Nephron (organoid): ENCODE results near the gene MROH7.
A peak's percentile ranks its signal among the peaks of the same experiment; 100 is the strongest.

Source experiments
- H3K27ac Mint-ChIP-seq, 3 experiments: 2 replicates each; pipeline ENCODE4 v1.8.0; 2020; ENCODE audit warnings: mixed read lengths in 3 of 3, mild to moderate bottlenecking in 2 of 3, moderate library complexity in 1 of 3
- H3K27me3 Mint-ChIP-seq: 2 replicates; pipeline ENCODE4 v1.8.0; 2021; ENCODE audit warnings: low read depth, mild to moderate bottlenecking, moderate library complexity, mixed read lengths
- H3K36me3 Mint-ChIP-seq: 2 replicates; pipeline ENCODE4 v1.8.0; 2020; ENCODE audit warnings: low read depth, mixed read lengths
- H3K4me1 Mint-ChIP-seq: 2 replicates; pipeline ENCODE4 v1.8.0; 2020; ENCODE audit warnings: mixed read lengths
- H3K4me3 Mint-ChIP-seq, 3 experiments: 2 replicates each; pipeline ENCODE4 v1.8.0; 2020; ENCODE audit warnings: mild to moderate bottlenecking in 3 of 3, mixed read lengths in 3 of 3, moderate library complexity in 2 of 3
- H3K9me3 Mint-ChIP-seq: 2 replicates; pipeline ENCODE4 v1.8.0; 2020; ENCODE audit warnings: mixed read lengths
- TF ChIP-seq, protein P1 (sequence below), 3 experiments: fragments of 200-600 bp; sonication (generic); IDR thresholded peaks; one replicate each; pipeline ENCODE4 v1.5.0; 2021; ENCODE audit warnings: antibody characterized with exemption in 3 of 3; ENCODE audit not compliant: unreplicated experiment in 3 of 3

Gene MROH7

DNA sequence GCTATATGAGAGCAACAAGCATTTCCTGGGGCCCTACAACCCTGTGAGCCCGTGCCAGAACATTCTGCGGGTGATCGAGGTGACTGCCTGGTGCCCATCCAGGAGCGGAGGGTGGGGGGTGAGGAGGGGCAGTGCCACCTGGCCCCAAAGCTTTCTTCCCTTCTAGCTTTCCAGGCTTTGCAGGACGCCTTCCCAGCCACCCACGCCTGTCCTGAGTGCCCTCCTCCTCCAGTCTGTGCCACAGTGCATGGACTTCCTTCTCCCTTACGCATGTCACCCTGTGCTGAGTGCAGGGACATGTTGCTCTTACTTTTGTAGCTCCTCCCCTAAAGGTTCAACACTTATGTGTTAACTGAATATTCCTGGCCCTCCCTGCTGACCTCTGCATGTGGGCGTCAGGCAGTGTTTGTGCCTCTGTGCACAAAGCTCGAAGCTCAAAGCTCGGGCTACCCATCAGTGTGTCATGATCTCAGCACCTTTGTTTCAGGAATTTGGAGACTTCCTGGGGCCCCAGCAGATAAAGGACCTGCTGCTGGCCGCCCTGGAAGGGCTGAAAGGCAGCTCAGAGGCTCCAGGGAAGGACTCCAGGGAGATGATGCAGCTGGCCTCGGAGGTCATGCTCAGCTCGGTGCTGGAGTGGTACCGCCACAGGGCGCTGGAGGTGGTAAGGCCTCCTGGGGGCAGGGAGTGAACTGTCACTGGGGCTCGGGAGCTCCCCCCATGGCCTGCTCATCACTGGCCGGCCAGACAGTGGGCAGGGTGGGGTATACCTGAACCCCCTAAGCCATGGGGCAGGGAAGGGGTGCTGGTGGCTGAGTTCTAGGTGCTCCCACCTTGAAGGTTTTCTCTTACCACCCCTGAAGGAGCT is 37.4 kb downstream of the MROH7 start:
- TF ChIP-seq, protein P1, sequence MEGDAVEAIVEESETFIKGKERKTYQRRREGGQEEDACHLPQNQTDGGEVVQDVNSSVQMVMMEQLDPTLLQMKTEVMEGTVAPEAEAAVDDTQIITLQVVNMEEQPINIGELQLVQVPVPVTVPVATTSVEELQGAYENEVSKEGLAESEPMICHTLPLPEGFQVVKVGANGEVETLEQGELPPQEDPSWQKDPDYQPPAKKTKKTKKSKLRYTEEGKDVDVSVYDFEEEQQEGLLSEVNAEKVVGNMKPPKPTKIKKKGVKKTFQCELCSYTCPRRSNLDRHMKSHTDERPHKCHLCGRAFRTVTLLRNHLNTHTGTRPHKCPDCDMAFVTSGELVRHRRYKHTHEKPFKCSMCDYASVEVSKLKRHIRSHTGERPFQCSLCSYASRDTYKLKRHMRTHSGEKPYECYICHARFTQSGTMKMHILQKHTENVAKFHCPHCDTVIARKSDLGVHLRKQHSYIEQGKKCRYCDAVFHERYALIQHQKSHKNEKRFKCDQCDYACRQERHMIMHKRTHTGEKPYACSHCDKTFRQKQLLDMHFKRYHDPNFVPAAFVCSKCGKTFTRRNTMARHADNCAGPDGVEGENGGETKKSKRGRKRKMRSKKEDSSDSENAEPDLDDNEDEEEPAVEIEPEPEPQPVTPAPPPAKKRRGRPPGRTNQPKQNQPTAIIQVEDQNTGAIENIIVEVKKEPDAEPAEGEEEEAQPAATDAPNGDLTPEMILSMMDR (IDR thresholded peaks at IDR 0.05; ENCODE audit: unreplicated experiment in 3 of 3): no peak
- Mint-ChIP-seq H3K27me3 (no peaks in the 10 kb centered on the region), H3K9me3 (no peaks in the 10 kb centered on the region), H3K4me1 (peaks cover 3% of the 10 kb centered on the region), H3K4me3 (no peak overlapping the region), H3K27ac (no peak overlapping the region), H3K36me3 (no peaks in the 10 kb centered on the region)

DNA sequence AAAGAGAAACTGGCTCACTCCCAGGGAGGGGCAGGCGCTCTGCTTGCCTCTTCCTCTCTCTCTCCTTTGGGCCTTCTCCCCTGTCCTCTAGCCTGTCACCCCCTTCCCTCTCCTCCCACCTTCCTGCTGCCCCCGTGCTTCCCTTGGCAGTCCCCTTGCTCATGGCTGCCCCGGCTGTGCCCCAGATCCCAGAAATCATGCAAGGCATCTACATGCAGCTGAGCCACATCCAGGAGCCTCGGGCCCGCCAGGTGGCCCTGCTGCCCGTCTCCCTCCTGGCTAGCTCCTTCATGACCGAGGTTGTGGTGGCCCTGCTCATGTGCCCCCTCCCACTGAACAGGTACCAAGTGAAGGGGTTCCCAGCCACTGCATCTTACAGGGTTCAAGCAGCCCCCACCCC is 38.1 kb downstream of the MROH7 start:
- Mint-ChIP-seq H3K9me3 (no peaks in the 10 kb centered on the region), H3K27me3 (no peaks in the 10 kb centered on the region), H3K36me3 (no peaks in the 10 kb centered on the region), H3K4me1 (peaks cover 3% of the 10 kb centered on the region), H3K27ac (no peak overlapping the region), H3K4me3 (no peak overlapping the region)
- TF ChIP-seq, protein P1 (IDR thresholded peaks at IDR 0.05; ENCODE audit: unreplicated experiment in 3 of 3): no peak

DNA sequence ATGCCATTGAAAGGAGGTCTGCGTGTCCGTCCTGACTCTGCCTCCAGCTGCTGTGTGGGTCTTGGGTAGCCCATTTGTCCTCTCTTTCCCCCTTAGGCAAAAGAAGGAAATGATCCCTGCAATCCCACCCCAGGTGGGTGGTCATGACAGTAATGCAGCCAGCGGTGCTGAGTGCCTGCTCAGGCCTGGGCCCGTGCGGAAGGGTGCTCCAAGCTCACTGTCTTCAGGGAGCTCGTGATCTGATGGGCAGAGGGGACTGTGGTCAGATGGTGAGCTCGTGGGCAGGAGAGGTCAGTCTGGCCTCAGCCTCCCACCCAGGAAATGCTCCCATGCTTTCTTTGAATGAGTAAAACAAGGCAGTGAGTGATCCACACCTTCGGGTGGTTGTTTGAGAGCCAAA is 38.8 kb downstream of the MROH7 start:
- Mint-ChIP-seq H3K27ac (no peak overlapping the region), H3K9me3 (no peaks in the 10 kb centered on the region), H3K4me3 (no peak overlapping the region), H3K4me1 (peaks cover 3% of the 10 kb centered on the region), H3K27me3 (no peaks in the 10 kb centered on the region), H3K36me3 (no peaks in the 10 kb centered on the region)
- TF ChIP-seq, protein P1 (IDR thresholded peaks at IDR 0.05; ENCODE audit: unreplicated experiment in 3 of 3): no peak

DNA sequence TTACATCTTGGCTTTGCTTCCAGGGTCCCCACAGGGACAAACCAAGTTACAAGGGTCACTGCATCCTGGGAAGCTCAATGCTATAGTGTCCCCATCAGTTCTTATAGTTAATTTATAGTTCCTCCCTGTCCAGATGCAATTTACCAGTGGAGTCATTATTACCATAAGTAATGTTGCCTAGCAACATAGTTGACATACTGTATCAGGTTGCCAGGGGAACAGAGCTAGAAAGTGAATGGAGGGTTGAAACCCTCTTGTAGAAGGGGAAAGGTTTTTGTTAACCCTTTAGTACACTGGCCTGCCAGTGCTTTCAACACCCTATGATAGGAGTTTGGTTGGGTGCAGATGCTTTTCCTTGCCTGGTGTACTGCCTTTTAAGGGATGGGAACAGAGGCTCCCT is 39.8 kb downstream of the MROH7 start:
- Mint-ChIP-seq H3K27ac (peak overlapping the region in 1 of 3 experiments; percentile 14), H3K4me1 (peaks cover 3% of the 10 kb centered on the region), H3K27me3 (no peaks in the 10 kb centered on the region), H3K4me3 (no peak overlapping the region), H3K9me3 (no peaks in the 10 kb centered on the region), H3K36me3 (no peaks in the 10 kb centered on the region)
- TF ChIP-seq, protein P1 (IDR thresholded peaks at IDR 0.05; ENCODE audit: unreplicated experiment in 3 of 3): no peak

DNA sequence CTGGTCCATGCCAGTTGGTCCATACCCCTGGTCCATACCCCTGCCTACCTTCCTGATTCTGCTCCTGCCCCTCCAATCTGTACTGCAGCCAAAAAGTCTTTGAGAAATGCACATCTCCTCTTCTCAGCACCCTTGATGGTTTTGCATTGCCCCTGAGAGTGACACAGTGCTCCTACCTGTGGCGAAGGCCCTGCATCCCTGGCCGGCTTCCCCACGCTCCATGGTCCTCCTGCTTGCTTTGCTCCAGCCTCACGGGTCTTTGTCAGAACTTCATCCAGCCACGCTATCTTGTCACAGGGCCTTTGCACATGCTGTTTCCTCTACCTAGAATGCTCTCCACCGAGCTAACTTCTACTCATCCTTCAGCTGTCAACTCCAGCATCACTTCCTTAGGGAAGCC is 41.9 kb downstream of the MROH7 start:
- Mint-ChIP-seq H3K27me3 (no peaks in the 10 kb centered on the region), H3K27ac (no peak overlapping the region), H3K9me3 (no peaks in the 10 kb centered on the region), H3K4me3 (no peak overlapping the region), H3K4me1 (peaks cover 3% of the 10 kb centered on the region), H3K36me3 (no peaks in the 10 kb centered on the region)
- TF ChIP-seq, protein P1 (IDR thresholded peaks at IDR 0.05; ENCODE audit: unreplicated experiment in 3 of 3): no peak
